ENCODE measurements around the gene IFRD2.

DNA sequence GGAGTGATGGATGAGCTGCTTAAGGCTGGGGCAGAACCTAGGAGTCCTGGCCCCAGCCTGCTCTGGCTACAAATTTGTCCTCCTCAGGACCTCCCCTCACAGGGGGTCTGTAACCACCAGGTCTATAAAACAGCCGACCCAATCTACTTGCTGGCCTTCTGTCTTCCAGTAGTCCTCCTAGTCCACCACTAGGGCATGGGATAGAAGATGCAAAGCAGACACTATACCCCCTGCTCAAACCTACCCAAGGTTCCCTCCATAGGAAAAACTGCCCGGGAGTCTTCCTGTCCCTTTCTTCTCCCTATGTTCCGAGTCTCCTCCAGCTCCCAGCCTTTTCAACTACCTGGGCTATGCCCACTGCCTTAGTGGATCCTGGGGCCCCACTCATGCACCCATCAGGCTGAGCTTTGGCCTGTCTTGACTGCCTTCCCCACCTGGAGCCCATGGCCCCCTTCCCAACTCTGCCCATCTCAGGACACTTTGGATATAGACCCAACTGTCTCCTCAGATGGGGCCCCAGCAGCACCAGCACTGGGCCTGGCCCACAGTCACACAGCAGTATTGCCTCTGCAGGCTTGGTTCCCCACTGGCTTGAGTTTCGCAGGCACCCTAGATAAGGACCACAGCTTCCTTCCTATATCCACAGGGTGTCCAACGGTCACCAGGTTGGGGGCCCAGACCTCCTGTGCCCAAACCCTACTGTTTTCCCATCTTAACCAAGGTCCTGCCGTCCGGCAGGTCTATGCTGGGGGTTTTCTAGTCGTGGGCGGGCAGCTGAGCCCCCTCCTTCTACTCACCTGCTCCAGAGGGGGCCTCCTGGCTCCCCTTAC lies 5.9 kb upstream of the IFRD2 start:
- TF ChIP-seq, protein P1, sequence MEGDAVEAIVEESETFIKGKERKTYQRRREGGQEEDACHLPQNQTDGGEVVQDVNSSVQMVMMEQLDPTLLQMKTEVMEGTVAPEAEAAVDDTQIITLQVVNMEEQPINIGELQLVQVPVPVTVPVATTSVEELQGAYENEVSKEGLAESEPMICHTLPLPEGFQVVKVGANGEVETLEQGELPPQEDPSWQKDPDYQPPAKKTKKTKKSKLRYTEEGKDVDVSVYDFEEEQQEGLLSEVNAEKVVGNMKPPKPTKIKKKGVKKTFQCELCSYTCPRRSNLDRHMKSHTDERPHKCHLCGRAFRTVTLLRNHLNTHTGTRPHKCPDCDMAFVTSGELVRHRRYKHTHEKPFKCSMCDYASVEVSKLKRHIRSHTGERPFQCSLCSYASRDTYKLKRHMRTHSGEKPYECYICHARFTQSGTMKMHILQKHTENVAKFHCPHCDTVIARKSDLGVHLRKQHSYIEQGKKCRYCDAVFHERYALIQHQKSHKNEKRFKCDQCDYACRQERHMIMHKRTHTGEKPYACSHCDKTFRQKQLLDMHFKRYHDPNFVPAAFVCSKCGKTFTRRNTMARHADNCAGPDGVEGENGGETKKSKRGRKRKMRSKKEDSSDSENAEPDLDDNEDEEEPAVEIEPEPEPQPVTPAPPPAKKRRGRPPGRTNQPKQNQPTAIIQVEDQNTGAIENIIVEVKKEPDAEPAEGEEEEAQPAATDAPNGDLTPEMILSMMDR (conservative IDR thresholded peaks at IDR 0.05) = no peak; the same call in 1 of the 2 replicates
- no peak for TF ChIP-seq ZFX (IDR thresholded peaks at IDR 0.05)
